ENCODE results near the gene HS2ST1. TPM values are rescaled to one million over a fixed set of nuclear protein-coding genes. Genes with fewer than 3 reads are reported as not detected.
A peak's percentile ranks its signal among the peaks of the same experiment; 100 is the strongest.
"Not testable (repeated sequence)": the region's sequence is repeated elsewhere in the genome, so short reads cannot be mapped to it uniquely, and the experiment has no call there.

HS2ST1 gene
- total RNA-seq, 1 donor from 2014 or later, result 36.7 TPM

GRCh38 chr1:86965012-86965826 lies 50.8 kb downstream of the HS2ST1 start:
- DNase-seq (ENCODE audit: low spot score in 2 of 2) (peak in 1 of 2 donors; percentile 22), FAIRE-seq (no peak)

- DNase-seq (ENCODE audit: low spot score in 2 of 2) (no peak), FAIRE-seq (no peak)
Observed at GRCh38 chr1:86965827-86966182, 51.4 kb downstream of the HS2ST1 start.

- DNase-seq (ENCODE audit: low spot score in 2 of 2) (no peak), FAIRE-seq (no peak)
Observed at GRCh38 chr1:86970938-86971337, 56.5 kb downstream of the HS2ST1 start.

GRCh38 chr1:86971778-86972177 lies 57.3 kb downstream of the HS2ST1 start:
- FAIRE-seq, result no peak
- DNase-seq (ENCODE audit: low spot score in 2 of 2), result no peak

- FAIRE-seq (no peak), DNase-seq (ENCODE audit: low spot score in 2 of 2) (no peak)
Observed at GRCh38 chr1:86972262-86972661, 57.8 kb downstream of the HS2ST1 start.

- FAIRE-seq, result no peak
- no peak for DNase-seq (ENCODE audit: low spot score in 2 of 2)
Observed at GRCh38 chr1:86975993-86976550, 61.6 kb downstream of the HS2ST1 start.

- no peak for FAIRE-seq
Observed at GRCh38 chr1:86976664-86977063, 62.2 kb downstream of the HS2ST1 start.

GRCh38 chr1:86981482-86982213 lies 67.2 kb downstream of the HS2ST1 start:
- FAIRE-seq (no peak), DNase-seq (ENCODE audit: low spot score in 2 of 2) (no peak)

More at GRCh38 chr1:86976664-86977063, 62.2 kb downstream of the HS2ST1 start:
- DNase-seq (ENCODE audit: low spot score in 2 of 2), result no peak

- DNase-seq (ENCODE audit: low spot score in 2 of 2); FAIRE-seq: not testable (repeated sequence)
Observed at GRCh38 chr1:86983677-86984076, 69.2 kb downstream of the HS2ST1 start.

- FAIRE-seq, result no peak
- no peak for DNase-seq (ENCODE audit: low spot score in 2 of 2)
Observed at GRCh38 chr1:86987446-86987845, 73.0 kb downstream of the HS2ST1 start.

- FAIRE-seq (no peak), DNase-seq (ENCODE audit: low spot score in 2 of 2) (no peak)
Observed at GRCh38 chr1:86988835-86989234, 74.4 kb downstream of the HS2ST1 start.

GRCh38 chr1:86989690-86990089 lies 75.3 kb downstream of the HS2ST1 start:
- not testable (repeated sequence) for FAIRE-seq; DNase-seq (ENCODE audit: low spot score in 2 of 2)

- no peak for FAIRE-seq
- DNase-seq (ENCODE audit: low spot score in 2 of 2), result no peak
Observed at GRCh38 chr1:86990826-86991225, 76.4 kb downstream of the HS2ST1 start.

- DNase-seq (ENCODE audit: low spot score in 2 of 2) (no peak), FAIRE-seq (no peak)
Observed at GRCh38 chr1:86991549-86992186, 77.2 kb downstream of the HS2ST1 start.

GRCh38 chr1:86992861-86993260 lies 78.4 kb downstream of the HS2ST1 start:
- FAIRE-seq (no peak), DNase-seq (ENCODE audit: low spot score in 2 of 2) (no peak)

- no peak for DNase-seq (ENCODE audit: low spot score in 2 of 2)
- FAIRE-seq, result no peak
Observed at GRCh38 chr1:86993269-86993985, 79.0 kb downstream of the HS2ST1 start.

GRCh38 chr1:86994061-86994460 lies 79.6 kb downstream of the HS2ST1 start:
- DNase-seq (ENCODE audit: low spot score in 2 of 2), result no peak
- FAIRE-seq, result no peak

GRCh38 chr1:86997538-86997937 lies 83.1 kb downstream of the HS2ST1 start:
- no peak for FAIRE-seq
- DNase-seq (ENCODE audit: low spot score in 2 of 2), result no peak

- DNase-seq (ENCODE audit: low spot score in 2 of 2), result no peak
- no peak for FAIRE-seq
Observed at GRCh38 chr1:86998280-86998679, 83.8 kb downstream of the HS2ST1 start.

GRCh38 chr1:86998727-86999126 lies 84.3 kb downstream of the HS2ST1 start:
- FAIRE-seq (no peak), DNase-seq (ENCODE audit: low spot score in 2 of 2) (no peak)

Measured in frontal cortex (tissue), 4 donors.